Skeletal muscle cell (primary cell): Measurements from ENCODE around the gene NEO1.
A peak's percentile ranks its signal among the peaks of the same experiment; 100 is the strongest.

Source experiments
- DNase-seq: peaks from one replicate; pipeline ENCODE4 v3.0.0-alpha.2; 2010; ENCODE audit warnings: low read depth
- H3K4me3 ChIP-seq: 2 replicates; pipeline ENCODE4 v1.5.1; 2011; ENCODE audit warnings: low read depth, mild to moderate bottlenecking, control low read depth, low read length, moderate library complexity

Gene NEO1, protein sequence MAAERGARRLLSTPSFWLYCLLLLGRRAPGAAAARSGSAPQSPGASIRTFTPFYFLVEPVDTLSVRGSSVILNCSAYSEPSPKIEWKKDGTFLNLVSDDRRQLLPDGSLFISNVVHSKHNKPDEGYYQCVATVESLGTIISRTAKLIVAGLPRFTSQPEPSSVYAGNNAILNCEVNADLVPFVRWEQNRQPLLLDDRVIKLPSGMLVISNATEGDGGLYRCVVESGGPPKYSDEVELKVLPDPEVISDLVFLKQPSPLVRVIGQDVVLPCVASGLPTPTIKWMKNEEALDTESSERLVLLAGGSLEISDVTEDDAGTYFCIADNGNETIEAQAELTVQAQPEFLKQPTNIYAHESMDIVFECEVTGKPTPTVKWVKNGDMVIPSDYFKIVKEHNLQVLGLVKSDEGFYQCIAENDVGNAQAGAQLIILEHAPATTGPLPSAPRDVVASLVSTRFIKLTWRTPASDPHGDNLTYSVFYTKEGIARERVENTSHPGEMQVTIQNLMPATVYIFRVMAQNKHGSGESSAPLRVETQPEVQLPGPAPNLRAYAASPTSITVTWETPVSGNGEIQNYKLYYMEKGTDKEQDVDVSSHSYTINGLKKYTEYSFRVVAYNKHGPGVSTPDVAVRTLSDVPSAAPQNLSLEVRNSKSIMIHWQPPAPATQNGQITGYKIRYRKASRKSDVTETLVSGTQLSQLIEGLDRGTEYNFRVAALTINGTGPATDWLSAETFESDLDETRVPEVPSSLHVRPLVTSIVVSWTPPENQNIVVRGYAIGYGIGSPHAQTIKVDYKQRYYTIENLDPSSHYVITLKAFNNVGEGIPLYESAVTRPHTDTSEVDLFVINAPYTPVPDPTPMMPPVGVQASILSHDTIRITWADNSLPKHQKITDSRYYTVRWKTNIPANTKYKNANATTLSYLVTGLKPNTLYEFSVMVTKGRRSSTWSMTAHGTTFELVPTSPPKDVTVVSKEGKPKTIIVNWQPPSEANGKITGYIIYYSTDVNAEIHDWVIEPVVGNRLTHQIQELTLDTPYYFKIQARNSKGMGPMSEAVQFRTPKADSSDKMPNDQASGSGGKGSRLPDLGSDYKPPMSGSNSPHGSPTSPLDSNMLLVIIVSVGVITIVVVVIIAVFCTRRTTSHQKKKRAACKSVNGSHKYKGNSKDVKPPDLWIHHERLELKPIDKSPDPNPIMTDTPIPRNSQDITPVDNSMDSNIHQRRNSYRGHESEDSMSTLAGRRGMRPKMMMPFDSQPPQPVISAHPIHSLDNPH (N-terminal part only)

DNA sequence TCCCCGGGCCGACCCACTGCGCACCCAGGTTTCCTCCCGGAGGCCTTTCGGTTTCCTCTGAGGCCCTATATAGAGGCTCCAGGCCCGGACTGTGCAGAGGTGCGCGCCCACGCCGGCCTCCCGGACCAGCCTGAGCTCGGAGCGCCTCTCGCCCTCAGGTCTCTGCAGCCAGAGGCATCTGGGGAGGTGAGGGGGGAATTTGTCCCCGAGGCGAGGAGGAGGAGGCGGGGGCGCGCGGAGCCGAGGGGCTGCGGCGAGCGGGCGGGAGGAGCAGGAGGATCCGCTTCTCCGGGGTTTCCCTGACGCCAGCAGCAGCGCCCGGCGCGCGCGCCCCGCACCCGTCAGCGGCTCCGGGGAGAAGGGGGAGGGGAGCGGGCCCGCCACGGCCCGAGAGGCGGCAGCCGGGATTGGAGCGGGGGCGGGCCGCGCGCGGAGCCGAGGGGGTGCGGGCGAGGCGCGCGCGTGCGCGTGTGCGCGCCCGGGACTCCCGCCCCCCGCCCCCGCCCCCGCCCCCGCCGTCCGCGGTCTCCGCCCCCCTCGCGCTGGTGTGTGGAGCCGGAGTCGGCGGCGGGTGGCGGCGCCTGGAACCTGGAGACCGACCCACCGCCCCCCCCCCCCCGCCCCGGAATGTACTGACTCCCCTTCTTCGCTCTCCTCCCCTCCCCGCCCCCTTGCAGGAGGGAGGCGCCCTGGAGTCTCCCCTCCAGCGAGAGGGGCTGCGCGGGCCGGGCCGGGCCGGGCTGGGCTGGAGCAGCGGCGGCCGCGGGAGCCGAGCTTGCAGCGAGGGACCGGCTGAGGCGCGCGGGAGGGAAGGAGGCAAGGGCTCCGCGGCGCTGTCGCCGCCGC is at the start of gene NEO1:
NEO1 (plus strand) TSS at position 657 of the 846 bp plus-strand sequence. CDS start 213 bp downstream, outside the sequence.
- peak within 1 kb of the TSS; percentile 81 for H3K4me3 ChIP-seq
- peak; percentile 34 for DNase-seq

DNA sequence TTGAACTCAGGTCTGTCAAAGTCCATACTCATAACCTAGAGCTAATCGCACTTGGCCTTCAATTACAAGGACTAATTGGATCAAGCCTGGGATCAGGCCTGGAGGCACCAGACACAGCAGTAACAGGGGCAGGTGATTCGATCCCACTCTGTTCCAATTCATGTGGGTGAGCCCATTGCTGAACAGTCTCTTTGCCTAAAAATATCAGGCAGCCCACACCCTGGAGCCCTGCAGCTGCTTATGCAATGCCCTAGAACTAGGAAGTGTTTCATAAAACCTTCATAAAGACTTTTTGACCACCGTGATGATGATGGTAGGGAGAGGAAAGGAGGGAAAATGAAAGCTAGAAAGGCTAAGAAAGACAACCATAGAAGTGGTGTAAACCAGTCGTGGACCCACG is 47.8 kb upstream of the NEO1 start:
- no peak overlapping the region for H3K4me3 ChIP-seq
- DNase-seq: no peak

DNA sequence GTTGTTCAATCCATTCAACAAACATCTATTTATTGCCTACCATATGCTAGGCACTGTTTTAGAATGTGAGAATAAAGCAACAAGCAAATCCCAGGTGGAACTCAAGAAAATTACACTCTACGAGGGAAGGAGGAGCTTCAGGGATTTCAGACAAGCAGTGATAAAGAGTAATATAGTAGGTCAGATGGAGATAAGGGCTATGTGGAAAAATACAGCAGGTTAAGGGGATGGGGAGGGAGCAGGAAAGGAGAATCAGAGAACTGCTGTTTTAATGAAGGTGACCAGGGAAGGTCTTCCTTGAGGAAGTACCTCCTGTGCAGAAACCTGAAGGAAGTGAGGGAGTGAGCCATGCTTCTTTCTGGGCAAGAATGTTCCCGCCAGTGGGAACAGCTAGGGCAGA is 47.2 kb upstream of the NEO1 start:
- DNase-seq: no peak
- no peak overlapping the region for H3K4me3 ChIP-seq

DNA sequence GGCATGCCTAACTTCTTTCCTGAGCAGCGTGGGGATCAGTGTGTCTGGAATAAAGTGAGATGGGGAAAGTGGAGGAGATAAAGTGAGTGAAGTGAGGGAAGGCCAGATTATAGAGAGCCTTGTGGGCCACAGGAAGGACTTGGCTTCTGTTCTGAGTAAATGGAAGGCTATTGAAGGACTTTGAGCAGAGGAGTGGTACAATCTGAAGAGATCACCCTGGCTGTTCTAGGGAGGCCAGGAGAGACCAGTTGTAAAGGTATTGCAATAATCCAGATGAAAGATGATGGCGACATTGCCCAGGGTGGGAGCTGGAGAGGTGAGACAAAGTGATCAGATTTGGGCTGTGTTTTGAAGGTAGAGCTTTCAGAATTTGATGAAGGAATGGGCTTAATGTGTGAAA is 46.8 kb upstream of the NEO1 start:
- no peak for DNase-seq

DNA sequence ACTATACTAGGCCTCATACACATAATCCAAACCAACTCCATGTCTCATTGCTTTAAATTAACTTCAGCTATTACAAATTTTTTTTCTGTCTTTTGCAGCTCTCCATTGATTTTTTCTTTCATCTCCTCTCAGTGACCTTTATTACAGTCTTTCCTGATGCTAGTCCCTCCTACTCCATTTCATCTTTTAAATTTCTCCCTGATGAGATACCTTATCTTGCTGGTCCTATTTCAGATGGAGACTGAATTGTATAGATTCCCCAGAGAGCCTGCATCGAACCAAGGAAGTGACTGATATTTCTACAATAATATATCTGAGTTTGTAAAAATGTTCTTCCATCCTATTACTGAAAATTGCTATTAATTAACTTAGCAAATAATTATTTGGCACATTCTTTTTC is 45.7 kb upstream of the NEO1 start:
- no peak overlapping the region for H3K4me3 ChIP-seq
- no peak for DNase-seq

More for the DNA sequence above, 46.8 kb upstream of the NEO1 start:
- no peak overlapping the region for H3K4me3 ChIP-seq

DNA sequence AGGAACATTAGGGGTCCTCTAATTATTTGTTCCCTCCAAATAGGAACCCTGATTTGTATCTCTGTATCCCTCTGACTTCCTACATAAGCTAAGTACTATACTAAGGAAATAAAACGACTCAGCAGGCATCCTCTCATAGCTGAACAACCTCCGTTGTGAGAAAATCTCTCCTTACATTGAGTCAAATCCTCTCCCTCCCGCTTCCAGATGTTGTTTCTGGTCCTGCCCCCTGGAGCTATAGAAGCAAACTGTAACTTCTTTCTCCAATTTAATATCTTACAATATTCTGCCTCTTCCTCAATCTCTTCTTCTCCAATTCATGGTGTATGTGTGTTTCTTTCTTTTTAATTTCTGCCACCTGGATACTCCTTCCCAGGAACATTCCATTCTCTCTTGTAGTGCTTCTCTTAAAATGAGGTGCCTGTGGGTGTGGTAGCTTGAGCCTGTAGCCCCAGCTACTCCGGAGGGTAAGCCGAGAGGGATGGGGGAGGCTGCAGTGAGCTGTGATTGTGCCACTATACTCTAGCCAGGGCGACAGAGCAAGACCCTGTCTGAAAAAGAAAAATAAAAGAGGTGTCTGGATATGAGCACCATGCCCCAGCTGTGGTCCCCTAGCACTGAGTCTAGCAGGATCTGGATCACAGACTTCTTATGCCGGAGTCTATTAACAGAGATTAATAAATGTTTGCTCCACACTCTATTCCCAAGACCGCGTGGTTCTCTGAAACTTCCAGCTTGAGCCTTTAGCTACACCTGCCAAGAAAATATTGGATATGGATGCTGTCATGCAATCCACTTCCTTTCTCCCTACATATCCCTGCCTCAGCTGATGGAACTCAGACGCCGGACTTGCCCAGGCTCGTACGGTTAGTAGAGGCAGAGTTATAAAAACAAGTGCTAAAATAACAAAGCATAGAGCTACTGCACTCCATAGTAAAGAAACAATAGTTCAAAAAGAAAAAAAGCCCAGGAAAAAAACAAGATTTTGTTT is 42.9 kb upstream of the NEO1 start:
- H3K4me3 ChIP-seq: no peak overlapping the region
- DNase-seq: no peak

DNA sequence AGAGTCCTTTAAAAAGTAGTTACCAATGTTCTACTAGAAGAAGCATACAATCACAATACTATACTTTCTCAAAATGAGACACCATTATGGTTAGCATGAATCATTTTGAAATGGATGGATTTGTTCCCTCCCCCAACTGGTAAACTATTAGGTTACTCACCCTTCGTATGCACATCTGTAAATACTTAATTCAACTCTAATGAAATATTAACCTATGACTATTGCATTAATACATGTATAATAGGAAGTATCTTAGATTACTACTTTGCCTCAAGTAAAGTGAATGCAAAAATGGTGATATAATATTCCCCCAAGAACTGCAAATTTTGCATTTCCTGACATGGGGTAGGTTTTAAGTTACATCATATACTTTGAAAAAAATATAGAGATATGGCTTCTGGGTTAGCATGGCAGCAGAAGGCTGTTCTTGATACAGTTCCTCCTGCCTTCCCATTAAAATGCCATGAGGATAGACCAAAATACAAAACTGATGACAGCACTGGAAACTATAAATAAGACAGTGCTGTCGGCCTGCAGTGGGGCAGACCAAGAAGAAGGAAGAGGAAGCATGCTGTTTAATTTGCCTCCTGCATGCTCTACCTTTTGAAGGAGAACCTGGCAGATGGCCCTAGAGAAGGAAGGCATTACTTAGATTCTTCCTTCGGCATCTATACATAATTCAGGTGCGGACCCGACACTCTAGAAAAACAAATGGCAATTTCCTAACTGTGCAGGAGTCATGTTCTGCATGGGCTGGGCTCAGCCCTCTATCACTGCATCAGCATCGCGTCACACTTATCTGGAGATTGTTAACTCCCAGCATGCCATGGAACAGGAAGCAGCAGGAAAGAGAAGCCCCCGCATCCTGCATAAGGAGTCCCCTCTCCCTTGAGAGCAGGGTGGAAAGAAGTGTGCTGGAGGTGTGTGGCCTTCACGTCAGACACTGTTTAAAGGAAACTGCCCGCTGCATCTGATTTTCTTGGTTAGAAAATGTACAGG is 41.8 kb upstream of the NEO1 start:
- no peak overlapping the region for H3K4me3 ChIP-seq
- DNase-seq: no peak

DNA sequence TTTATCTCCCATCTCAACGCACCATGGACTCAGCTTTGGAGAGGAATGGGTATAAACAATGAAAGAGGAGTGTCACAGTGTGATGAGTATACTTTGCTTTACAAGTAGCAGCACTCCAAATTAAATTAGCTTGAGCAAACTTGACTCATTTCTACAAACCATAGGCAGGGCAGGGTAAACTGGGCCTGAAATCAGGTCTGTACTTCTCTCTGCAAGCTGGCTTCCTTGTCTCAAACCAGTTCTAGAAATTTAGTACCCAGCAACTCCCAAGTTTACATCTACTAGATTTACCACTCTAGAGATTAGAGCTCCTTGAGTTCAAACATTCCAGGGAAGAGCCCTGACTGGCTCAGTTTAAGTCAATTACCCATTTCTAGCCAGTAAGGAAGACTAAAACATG is 37.4 kb upstream of the NEO1 start:
- no peak for DNase-seq
- no peak overlapping the region for H3K4me3 ChIP-seq

DNA sequence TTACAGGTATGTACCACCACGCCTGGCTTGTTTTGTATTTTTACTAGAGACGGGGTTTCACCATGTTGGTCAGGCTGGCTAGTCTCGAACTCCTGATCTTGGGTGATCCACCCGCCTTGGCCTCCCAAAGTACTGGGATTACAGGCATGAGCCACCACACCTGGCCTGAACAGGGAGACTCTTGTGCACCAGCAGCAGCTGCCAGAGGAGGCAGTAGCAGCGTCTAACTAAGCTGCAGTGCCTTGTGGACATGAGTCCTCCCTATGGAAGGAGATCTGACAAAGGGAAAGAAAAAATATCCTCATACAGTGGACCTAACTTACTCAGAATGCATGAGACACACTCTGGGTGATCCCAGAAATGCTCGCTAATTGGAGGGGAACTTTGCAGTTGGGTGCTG is 36.8 kb upstream of the NEO1 start:
- DNase-seq: no peak
- no peak overlapping the region for H3K4me3 ChIP-seq

DNA sequence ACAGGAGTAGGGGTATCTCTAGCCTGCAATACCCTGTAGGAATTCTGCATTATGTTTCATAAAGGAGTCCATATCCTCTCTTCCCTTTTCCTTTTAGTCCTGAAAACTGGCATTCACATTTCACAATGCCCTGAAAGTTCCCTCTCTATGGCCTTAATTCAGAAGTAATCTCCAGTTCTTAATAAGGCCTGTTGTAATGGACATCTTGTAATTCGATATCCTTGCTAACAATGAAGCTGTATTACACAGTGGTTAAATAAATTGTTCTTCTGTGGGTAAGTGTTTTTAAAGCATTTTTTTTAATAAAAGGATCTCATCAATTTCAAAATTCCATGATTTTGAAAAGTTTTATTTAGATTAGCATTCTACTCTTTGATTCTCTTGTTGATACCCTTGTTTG is 34.3 kb upstream of the NEO1 start:
- no peak overlapping the region for H3K4me3 ChIP-seq
- no peak for DNase-seq

DNA sequence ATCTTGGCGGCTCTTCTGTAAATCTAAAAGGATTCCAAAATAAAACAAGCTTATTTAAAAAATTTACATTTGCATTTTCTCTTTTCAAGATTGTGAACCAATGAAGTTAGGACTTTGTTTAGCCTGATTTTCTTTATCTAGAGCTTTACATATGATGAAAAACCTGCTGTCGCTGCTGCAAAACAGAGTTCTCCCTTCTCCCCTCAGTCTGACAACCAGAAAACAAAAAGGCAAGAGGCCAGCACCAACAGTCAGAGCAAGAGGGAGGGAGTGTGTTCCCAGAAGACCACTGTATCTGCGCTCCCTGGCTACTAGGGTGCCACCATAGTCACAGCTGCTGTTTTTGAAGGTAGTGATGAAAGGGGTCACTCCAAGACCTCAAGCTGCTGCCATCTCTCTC is 33.1 kb upstream of the NEO1 start:
- no peak for DNase-seq
- no peak overlapping the region for H3K4me3 ChIP-seq

DNA sequence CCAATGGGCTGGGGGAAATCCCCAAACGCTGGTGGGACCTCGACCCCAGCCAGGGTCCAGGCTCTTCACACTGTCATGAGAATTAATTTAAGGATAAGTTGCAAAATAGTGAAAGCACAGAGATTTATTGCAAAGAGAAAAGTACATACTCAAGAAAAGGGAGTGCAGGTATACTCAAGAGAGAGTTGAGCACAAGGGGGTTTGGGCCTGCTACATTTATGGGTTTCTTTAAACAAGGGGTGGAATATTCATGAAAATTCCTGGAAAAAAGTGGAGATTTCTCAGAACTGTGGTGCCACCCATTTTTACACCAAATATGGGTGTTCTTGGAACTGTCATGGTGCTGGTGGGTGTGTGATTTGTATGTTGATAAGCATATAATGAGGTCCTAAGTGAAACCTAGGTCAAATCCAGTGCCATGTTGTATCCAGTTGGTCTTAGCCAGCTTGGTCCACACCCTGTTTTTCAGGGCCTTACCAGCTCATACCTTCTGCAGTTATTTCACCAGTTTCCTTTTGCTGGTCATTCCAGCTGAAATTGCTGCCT is 32.6 kb upstream of the NEO1 start:
- no peak for DNase-seq
- no peak overlapping the region for H3K4me3 ChIP-seq

DNA sequence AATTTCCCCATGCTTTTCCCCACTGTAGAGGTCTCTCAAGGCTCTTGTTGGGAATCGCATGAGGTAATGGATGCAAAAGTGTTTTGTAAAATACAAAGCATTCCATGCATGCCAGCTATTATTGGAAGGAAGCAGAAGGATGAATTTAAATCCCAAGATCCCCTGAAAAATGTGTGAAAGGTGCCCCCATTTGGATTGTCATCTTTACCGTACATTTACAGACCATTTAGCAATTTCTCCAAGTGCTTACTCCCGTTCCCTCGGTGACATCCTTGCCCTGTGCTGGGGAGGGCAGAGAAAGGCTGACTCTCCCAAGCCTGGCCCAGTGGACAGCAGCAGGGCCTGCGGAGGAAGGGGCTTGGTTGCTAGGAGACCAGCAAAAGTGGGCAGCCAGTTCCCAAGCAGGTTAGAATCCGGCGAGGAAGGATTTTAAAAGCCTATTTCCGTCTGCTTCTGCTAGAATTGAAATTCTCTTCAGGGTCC is 31.1 kb upstream of the NEO1 start:
- no peak overlapping the region for H3K4me3 ChIP-seq
- DNase-seq: no peak

DNA sequence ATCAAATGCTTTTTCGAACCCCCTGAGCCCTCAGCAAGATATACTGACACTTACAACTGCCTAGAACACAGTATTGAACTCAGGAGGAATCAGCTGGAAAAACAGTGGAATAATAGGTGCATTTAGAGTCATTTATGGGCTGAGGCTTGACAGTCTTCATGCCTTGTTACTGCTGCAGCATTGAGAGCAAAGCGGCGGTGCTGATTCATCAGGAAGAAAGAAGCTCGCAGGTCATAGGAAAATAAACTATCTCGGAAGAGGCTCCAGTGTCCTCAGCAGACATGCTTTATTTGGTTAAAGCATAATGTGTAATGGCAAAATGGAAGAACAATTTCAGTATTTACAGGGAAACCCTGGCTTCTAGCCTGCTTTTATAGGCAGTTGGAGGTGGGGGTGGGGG is 30.1 kb upstream of the NEO1 start:
- DNase-seq: peak; percentile 8
- no peak overlapping the region for H3K4me3 ChIP-seq

DNA sequence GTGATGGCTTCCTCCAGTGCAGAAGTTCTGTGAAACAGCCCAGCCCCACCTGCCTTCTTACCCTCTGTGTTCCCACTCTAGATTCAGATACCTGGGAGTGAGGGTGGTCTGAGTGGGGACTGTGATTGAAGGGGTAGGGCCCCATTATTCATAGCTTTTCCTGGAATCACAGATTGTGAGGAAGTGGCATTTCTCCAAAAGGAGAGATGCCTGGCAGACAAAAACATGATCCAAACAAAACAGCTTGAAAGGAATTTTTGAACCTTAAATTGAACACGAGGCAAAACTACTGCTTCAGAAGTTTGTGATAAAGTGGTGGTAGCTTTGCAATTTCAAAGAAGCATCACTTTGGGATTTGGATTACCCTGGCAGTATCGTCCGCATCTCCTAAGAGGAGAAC is 29.2 kb upstream of the NEO1 start:
- DNase-seq: no peak

DNA sequence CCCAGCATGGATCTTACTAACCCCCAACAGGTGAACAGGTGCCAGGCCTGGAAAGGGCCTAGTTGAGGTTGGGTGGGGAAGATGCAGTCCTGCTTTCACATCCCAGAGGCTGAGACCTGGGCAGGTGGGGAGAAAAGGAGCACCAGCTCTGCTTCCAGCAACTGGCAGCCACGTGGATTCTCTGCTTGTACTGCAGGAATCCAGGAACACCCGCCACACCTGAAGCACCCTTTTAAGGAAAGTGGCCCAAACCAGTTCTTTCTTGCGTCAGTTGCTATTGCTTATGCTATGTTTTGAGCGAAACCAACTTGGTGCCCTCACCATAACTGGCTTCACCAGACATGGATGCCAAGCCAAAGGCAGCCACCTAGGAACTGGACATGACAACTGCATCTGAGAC is 28.1 kb upstream of the NEO1 start:
- H3K4me3 ChIP-seq: no peak overlapping the region
- no peak for DNase-seq

More for the DNA sequence above, 29.2 kb upstream of the NEO1 start:
- H3K4me3 ChIP-seq: no peak overlapping the region
